GM12878 (cell line): ENCODE data around the gene FMNL3. TPM values are rescaled to one million over a fixed set of nuclear protein-coding genes. Genes with fewer than 3 reads are reported as not detected.

ENCODE experiments used
- ATAC-seq: fragments of 200-7000 bp; cut with Tn5 transposase; 3 replicates; pipeline ENCODE4 v1.9.1; 2020; ENCODE audit warnings: mild to moderate bottlenecking, moderate library complexity
- BruUV-seq: library from RNA; stranded (reverse); fragments of 400-500 nt; replicated peaks from 2 replicates; lab custom pipeline; 2021; lab: Mats Ljungman, UMichigan
- CTCF ChIA-PET: fragments of 300-600 bp; sonication (Branson Sonifier 250); formaldehyde crosslinking; extraction: SDS; loops from one replicate; lab custom pipeline; 2021; ENCODE audit warnings: inconsistent platforms; lab: Yijun Ruan, JAX
- POLR2A ChIA-PET: fragments of 350-600 bp; formaldehyde crosslinking; extraction: SDS; loops from one replicate; lab custom pipeline; 2021; ENCODE audit warnings: inconsistent platforms; lab: Charles Lee
- RAD21 ChIA-PET: fragments of 300-600 bp; sonication (Branson Sonifier 250); formaldehyde crosslinking; loops from one replicate; lab custom pipeline; 2023; ENCODE audit warnings: antibody characterized with exemption; ENCODE audit not compliant: unreplicated experiment; lab: Charles Lee
- SMC1A ChIA-PET: fragments of 300-600 bp; sonication (Branson Sonifier 250); formaldehyde crosslinking; loops from one replicate; lab custom pipeline; 2023; ENCODE audit not compliant: unreplicated experiment, uncharacterized antibody; lab: Charles Lee
- DNase-seq: peaks from one replicate; pipeline ENCODE4 v3.0.0-alpha.2; 2011; ENCODE audit warnings: low read depth, low spot score
- FAIRE-seq: peaks from 3 replicates; lab custom pipeline; 2011; peaks lifted over from hg19 to GRCh38; lab: Jason Lieb, UNC
- H2AFZ ChIP-seq: 2 replicates; pipeline ENCODE4 v1.6.0; 2011; ENCODE audit warnings: low read depth, low read length, control low read depth; ENCODE audit not compliant: control insufficient read depth
- H3K27ac ChIP-seq: 2 replicates; pipeline ENCODE4 v1.5.1; 2011; ENCODE audit warnings: control low read depth; ENCODE audit not compliant: control insufficient read depth, insufficient read depth
- H3K27me3 ChIP-seq, 2 experiments: replicated peaks in 1 of 2; 2 replicates each; pipeline versions ENCODE4 v1.6.0 to v1.6.1; 2011; ENCODE audit warnings: low read length in 1 of 2; ENCODE audit not compliant: control insufficient read depth in 2 of 2, insufficient read depth in 2 of 2
- H3K36me3 ChIP-seq, 2 experiments: 2 replicates each; pipeline ENCODE4 v1.5.1; 2011; ENCODE audit warnings: low read length in 1 of 2; ENCODE audit not compliant: control insufficient read depth in 2 of 2, insufficient read depth in 2 of 2
- H3K4me1 ChIP-seq: 2 replicates; pipeline ENCODE4 v1.6.1; 2011; ENCODE audit warnings: mild to moderate bottlenecking, low read length, moderate library complexity, mixed read lengths; ENCODE audit not compliant: control insufficient read depth, insufficient read depth
- H3K4me2 ChIP-seq: 2 replicates; pipeline ENCODE4 v1.6.0; 2011; ENCODE audit warnings: control low read depth; ENCODE audit not compliant: control insufficient read depth, insufficient read depth
- H3K4me3 ChIP-seq: fragments of 200-600 bp; sonication (generic); 2 replicates; pipeline ENCODE4 v1.5.1; 2016
- H3K79me2 ChIP-seq: 2 replicates; pipeline ENCODE4 v1.6.0; 2011; ENCODE audit warnings: low read length; ENCODE audit not compliant: control insufficient read depth, insufficient read depth
- H3K9ac ChIP-seq: 2 replicates; pipeline ENCODE4 v1.8.0; 2011; ENCODE audit warnings: low read length, control low read depth, mixed read lengths; ENCODE audit not compliant: control insufficient read depth, insufficient read depth
- H3K9me3 ChIP-seq: replicated peaks from 3 replicates; pipeline ENCODE4 v1.5.1; 2011; ENCODE audit warnings: mild to moderate bottlenecking, low read length; ENCODE audit not compliant: control insufficient read depth, insufficient read depth
- H4K20me1 ChIP-seq: 2 replicates; pipeline ENCODE4 v1.6.0; 2011; ENCODE audit not compliant: control insufficient read depth, insufficient read depth
- WGBS: methylation state at CpG from one replicate; pipeline ENCODE4 v1.1.6; 2016; ENCODE audit warnings: low lambda C conversion rate; ENCODE audit not compliant: insufficient replicate concordance, insufficient coverage; ENCODE audit errors: missing lambda C conversion rate; 5-methylcytosine and 5-hydroxymethylcytosine counted together
- in situ Hi-C: fragments of 300-500 bp; cut with MboI; formaldehyde crosslinking; loops from 9 replicates; pipeline ENCODE4 v1.14.3; 2018; ENCODE audit warnings: mixed read lengths
- intact Hi-C: fragments of 100-400 bp; cut with micrococcal nuclease; formaldehyde crosslinking; loops from one replicate; pipeline ENCODE4 v1.14.2; 2022; ENCODE audit not compliant: unreplicated experiment
- polyA plus RNA-seq, 11 experiments: library from polyadenylated mRNA; depleted of rRNA in 4 of 11; unstranded in 6 of 11; stranded (reverse) in 5 of 11; fragments of >200 nt; fragmentation: Nextera tagmentation in 4 of 11; fragmentation: Illumina TruSeq in 1 of 11; extraction: Ambion mirVana in 4 of 11; extraction: Trizol in 1 of 11; gene quantifications; 1 replicate in 1 of 11; 2 replicates in 10 of 11; pipeline versions ENCODE4 v1.2.1 to v1.2.3, GENCODE V29; 2011 to 2016; ENCODE audit warnings: inconsistent platforms in 2 of 11, missing spikeins in 2 of 11, low read depth in 1 of 11
- total RNA-seq, 4 experiments: library from RNA; depleted of rRNA in 3 of 4; stranded (reverse); fragments of >200 nt in 3 of 4; fragmentation: Illumina TruSeq in 1 of 4; extraction: Trizol in 1 of 4; gene quantifications; 2 replicates each; pipeline versions ENCODE4 v1.2.1 to v1.2.3, GENCODE V29; 2013 to 2021
- TF ChIP-seq, protein P1 (sequence below): IDR thresholded peaks from 2 replicates; pipeline ENCODE4 v1.6.1; 2011; ENCODE audit warnings: mild to moderate bottlenecking, low read depth, low read length, moderate library complexity; ENCODE audit not compliant: insufficient replicate concordance
- TF ChIP-seq, protein P2 (sequence below): fragments of 150-350 bp; IDR thresholded peaks from 2 replicates; pipeline ENCODE4 v1.6.1; 2016; ENCODE audit warnings: low read depth, low read length
- TF ChIP-seq, protein P3 (sequence below): fragments of 450-650 bp; IDR thresholded peaks from 2 replicates; pipeline ENCODE4 v1.6.1; 2018; ENCODE audit warnings: borderline replicate concordance, mild to moderate bottlenecking; ENCODE audit not compliant: partially characterized antibody

FMNL3 gene
- total and polyA plus RNA-seq, 10 of the 15 experiments (the other 5 are each of a cell fraction or from before 2014, with no cell fraction given) = 3.0 to 64.9 (median 30.9) TPM

DNA sequence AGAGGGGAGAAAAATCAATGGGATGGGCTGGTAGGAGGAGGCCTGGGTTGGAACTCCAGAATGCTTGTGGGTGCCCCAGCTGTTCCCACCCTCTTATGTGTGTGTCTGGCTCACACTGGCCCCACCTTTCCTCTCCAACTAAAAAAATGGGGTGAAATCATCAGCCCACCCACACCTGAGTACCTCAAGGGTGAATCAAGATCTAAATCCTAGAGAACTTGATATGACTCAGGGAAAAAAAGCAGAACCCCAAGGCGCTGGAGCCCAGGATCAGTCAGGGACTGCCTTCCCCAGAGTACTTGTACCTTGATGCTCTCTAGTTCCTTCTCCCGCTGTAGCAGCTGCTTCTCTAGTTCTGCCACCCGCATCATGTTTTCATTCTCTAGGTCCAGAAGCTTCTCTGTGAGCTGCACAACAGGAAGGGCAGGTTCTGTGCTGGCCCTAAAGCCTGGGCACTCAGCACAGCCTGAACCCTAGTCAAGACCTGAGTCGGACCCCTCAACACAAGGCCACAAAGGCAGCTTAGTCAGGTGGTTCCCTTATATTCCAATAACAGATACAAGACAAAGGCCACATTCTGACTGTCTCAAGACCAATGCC is 54.2 kb downstream of the FMNL3 start:
- intact Hi-C loops = no loop called here
- no peak for ATAC-seq
- ChIA-PET CTCF (interaction anchor here (0.6 to 2.6 kb wide), 10 partner anchors 9 to 294 kb away, joined by 3 to 16 read pairs (median 3); partner anchors contain the start of gene FMNL3), SMC1A (interaction anchor here (0.7 to 10.9 kb wide), 6 partner anchors 8 to 54 kb away, joined by 3 to 191 read pairs (median 4); partner anchors contain the start of gene FMNL3), POLR2A (interaction anchor here (0.8 to 3.7 kb wide), 4 partner anchors 37 to 108 kb away, joined by 3 to 15 read pairs (median 4); no protein-coding TSS in a partner anchor), RAD21 (interaction anchor here (1.1 kb wide), 1 partner anchor 10 kb away, joined by 3 read pairs; no protein-coding TSS in a partner anchor)
- no peaks in the 10 kb centered on the region for H3K79me2 ChIP-seq
- no peak overlapping the region for H3K4me3 ChIP-seq
- no peaks in the 10 kb centered on the region; the same call in 1 of the 2 replicates for H4K20me1 ChIP-seq
- H3K4me1 ChIP-seq = no peaks in the 10 kb centered on the region
- no peak overlapping the region for H3K9ac ChIP-seq
- H3K27ac ChIP-seq = no peak overlapping the region
- peaks cover 45 to 54% of the 10 kb centered on the region in 2 experiments for H3K36me3 ChIP-seq
- in situ Hi-C loops = no loop called here
- DNase-seq = no peak
- H3K9me3 ChIP-seq = no peaks in the 10 kb centered on the region
- TF ChIP-seq, protein P1, sequence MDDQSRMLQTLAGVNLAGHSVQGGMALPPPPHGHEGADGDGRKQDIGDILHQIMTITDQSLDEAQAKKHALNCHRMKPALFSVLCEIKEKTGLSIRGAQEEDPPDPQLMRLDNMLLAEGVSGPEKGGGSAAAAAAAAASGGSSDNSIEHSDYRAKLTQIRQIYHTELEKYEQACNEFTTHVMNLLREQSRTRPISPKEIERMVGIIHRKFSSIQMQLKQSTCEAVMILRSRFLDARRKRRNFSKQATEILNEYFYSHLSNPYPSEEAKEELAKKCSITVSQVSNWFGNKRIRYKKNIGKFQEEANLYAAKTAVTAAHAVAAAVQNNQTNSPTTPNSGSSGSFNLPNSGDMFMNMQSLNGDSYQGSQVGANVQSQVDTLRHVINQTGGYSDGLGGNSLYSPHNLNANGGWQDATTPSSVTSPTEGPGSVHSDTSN = no peak
- TF ChIP-seq, protein P2, sequence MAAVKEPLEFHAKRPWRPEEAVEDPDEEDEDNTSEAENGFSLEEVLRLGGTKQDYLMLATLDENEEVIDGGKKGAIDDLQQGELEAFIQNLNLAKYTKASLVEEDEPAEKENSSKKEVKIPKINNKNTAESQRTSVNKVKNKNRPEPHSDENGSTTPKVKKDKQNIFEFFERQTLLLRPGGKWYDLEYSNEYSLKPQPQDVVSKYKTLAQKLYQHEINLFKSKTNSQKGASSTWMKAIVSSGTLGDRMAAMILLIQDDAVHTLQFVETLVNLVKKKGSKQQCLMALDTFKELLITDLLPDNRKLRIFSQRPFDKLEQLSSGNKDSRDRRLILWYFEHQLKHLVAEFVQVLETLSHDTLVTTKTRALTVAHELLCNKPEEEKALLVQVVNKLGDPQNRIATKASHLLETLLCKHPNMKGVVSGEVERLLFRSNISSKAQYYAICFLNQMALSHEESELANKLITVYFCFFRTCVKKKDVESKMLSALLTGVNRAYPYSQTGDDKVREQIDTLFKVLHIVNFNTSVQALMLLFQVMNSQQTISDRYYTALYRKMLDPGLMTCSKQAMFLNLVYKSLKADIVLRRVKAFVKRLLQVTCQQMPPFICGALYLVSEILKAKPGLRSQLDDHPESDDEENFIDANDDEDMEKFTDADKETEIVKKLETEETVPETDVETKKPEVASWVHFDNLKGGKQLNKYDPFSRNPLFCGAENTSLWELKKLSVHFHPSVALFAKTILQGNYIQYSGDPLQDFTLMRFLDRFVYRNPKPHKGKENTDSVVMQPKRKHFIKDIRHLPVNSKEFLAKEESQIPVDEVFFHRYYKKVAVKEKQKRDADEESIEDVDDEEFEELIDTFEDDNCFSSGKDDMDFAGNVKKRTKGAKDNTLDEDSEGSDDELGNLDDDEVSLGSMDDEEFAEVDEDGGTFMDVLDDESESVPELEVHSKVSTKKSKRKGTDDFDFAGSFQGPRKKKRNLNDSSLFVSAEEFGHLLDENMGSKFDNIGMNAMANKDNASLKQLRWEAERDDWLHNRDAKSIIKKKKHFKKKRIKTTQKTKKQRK = no peak
- TF ChIP-seq, protein P3, sequence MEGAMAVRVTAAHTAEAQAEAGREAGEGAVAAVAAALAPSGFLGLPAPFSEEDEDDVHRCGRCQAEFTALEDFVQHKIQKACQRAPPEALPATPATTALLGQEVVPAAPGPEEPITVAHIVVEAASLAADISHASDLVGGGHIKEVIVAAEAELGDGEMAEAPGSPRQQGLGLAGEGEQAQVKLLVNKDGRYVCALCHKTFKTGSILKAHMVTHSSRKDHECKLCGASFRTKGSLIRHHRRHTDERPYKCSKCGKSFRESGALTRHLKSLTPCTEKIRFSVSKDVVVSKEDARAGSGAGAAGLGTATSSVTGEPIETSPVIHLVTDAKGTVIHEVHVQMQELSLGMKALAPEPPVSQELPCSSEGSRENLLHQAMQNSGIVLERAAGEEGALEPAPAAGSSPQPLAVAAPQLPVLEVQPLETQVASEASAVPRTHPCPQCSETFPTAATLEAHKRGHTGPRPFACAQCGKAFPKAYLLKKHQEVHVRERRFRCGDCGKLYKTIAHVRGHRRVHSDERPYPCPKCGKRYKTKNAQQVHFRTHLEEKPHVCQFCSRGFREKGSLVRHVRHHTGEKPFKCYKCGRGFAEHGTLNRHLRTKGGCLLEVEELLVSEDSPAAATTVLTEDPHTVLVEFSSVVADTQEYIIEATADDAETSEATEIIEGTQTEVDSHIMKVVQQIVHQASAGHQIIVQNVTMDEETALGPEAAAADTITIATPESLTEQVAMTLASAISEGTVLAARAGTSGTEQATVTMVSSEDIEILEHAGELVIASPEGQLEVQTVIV = no peak
- TF ChIP-seq, all 136 proteins: peak for 0
- FAIRE-seq = no peak
- Histone ChIP-seq H3K4me2 (no peak overlapping the region), H3K27me3 (no peaks in the 10 kb centered on the region), H2AFZ (no peak overlapping the region)
- WGBS = 97% methylated on average over 4 of the region's 4 CpGs
- no TSS peak for BruUV-seq
